ENCODE measurements around the gene APOBEC3C.
"Not testable (repeated sequence)": the region's sequence is repeated elsewhere in the genome, so short reads cannot be mapped to it uniquely, and the experiment has no call there.

Gene APOBEC3C

DNA sequence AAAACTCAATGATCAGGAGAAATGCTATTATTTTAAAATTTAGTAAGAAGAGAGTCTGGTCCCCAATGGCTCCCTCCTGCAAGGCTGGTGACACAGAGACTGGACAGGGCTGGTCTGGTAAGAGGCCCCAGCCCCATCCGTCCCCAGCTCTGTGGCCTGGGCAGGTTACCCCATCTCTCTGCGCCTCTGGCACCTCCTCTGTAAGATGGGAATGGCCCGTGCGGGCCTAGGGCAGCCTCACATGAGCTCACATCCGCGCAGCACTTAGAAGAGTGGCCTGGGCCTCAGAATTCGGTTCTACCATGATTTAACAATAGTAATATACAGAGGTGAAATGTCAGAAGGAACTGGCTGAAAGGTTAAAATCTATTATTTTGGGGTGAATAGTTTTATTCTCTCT lies 27.9 kb downstream of the APOBEC3C start:
- no peak overlapping the region for H3K4me3 ChIP-seq (ENCODE audit: insufficient read length, low read depth)
- H3K4me1 ChIP-seq (ENCODE audit: insufficient read depth, insufficient read length) = peaks cover 2% of the 10 kb centered on the region
- no peaks in the 10 kb centered on the region for H3K9me3 ChIP-seq (ENCODE audit: insufficient read depth, low read length)
- H3K36me3 ChIP-seq (ENCODE audit: insufficient read depth, insufficient read length, low read length) = peaks cover 2% of the 10 kb centered on the region
- H3K27me3 ChIP-seq (ENCODE audit: insufficient read depth, insufficient read length) = no peaks in the 10 kb centered on the region
- no peak for DNase-seq (ENCODE audit: low read depth, low spot score)
- no peak for TF ChIP-seq ZNF274 (IDR thresholded peaks at IDR 0.05; ENCODE audit: low read depth, low read length)
- TF ChIP-seq SUZ12 (IDR thresholded peaks at IDR 0.05; ENCODE audit: extremely low read depth, insufficient read depth, insufficient read length) = no peak
- TF ChIP-seq YY1 (IDR thresholded peaks at IDR 0.05; ENCODE audit: insufficient read depth, insufficient read length) = no peak
- H3K9ac ChIP-seq (ENCODE audit: insufficient read length, low read depth) = peak overlapping the region; percentile 42

DNA sequence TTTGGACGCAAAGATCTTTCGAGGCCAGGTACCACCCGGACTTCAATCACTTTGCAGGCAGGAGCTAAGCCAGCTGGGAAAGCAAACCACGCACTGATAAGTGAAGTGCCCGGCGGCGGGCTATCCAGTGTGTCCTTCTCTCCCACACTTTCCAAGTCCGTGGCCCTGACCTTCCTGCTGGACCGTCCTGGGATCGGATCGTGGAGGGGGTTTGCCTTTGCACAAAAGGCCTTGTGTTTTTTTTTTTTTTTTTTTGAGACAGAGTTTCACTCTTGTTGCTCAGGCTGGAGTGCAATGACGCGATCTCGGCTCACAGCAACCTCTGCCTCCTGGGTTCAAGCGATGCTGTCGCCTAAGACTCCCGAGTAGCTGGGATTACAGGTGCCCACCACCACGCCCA lies 29.0 kb downstream of the APOBEC3C start:
- DNase-seq (ENCODE audit: low read depth, low spot score); H3K9me3 ChIP-seq (ENCODE audit: insufficient read depth, low read length); H3K4me3 ChIP-seq (ENCODE audit: insufficient read length, low read depth); H3K36me3 ChIP-seq (ENCODE audit: insufficient read depth, insufficient read length, low read length); H3K27me3 ChIP-seq (ENCODE audit: insufficient read depth, insufficient read length); H3K9ac ChIP-seq (ENCODE audit: insufficient read length, low read depth); H3K4me1 ChIP-seq (ENCODE audit: insufficient read depth, insufficient read length): not testable (repeated sequence)

DNA sequence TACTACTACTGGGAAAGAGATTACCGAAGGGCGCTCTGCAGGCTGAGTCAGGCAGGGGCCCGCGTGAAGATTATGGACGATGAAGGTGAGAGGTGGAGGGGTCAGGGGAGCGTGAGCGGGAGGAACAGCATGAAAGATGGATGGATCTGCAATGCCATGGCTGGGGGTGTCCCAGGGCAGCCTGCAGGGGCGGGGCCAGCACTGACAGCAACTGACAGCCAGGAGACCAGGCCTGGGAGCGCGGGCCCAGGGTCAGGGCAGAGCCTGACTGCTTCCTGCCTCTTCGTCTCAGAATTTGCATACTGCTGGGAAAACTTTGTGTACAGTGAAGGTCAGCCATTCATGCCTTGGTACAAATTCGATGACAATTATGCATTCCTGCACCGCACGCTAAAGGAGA lies 31.1 kb downstream of the APOBEC3C start:
- not testable (repeated sequence) for DNase-seq (ENCODE audit: low read depth, low spot score); H3K4me1 ChIP-seq (ENCODE audit: insufficient read depth, insufficient read length); H3K36me3 ChIP-seq (ENCODE audit: insufficient read depth, insufficient read length, low read length); H3K27me3 ChIP-seq (ENCODE audit: insufficient read depth, insufficient read length); H3K4me3 ChIP-seq (ENCODE audit: insufficient read length, low read depth); H3K9me3 ChIP-seq (ENCODE audit: insufficient read depth, low read length); H3K9ac ChIP-seq (ENCODE audit: insufficient read length, low read depth)

DNA sequence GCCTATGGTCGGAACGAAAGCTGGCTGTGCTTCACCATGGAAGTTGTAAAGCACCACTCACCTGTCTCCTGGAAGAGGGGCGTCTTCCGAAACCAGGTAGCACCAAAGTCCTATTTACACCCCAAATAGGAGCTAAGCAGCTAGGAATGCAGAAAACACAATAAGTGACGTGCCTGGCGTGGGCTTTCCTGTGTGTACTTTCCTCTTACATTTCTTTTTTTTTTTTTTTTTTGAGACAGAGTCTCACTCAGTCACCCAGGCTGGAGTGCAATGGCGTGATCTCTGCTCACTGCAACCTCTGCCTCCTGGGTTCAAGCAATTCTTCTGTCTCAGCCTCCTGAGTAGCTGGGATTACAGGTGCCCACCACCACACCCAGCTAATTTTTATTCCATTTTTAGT lies 35.4 kb downstream of the APOBEC3C start:
- H3K4me3 ChIP-seq (ENCODE audit: insufficient read length, low read depth); H3K9me3 ChIP-seq (ENCODE audit: insufficient read depth, low read length); H3K27me3 ChIP-seq (ENCODE audit: insufficient read depth, insufficient read length); DNase-seq (ENCODE audit: low read depth, low spot score); H3K9ac ChIP-seq (ENCODE audit: insufficient read length, low read depth); H3K36me3 ChIP-seq (ENCODE audit: insufficient read depth, insufficient read length, low read length); H3K4me1 ChIP-seq (ENCODE audit: insufficient read depth, insufficient read length): not testable (repeated sequence)

DNA sequence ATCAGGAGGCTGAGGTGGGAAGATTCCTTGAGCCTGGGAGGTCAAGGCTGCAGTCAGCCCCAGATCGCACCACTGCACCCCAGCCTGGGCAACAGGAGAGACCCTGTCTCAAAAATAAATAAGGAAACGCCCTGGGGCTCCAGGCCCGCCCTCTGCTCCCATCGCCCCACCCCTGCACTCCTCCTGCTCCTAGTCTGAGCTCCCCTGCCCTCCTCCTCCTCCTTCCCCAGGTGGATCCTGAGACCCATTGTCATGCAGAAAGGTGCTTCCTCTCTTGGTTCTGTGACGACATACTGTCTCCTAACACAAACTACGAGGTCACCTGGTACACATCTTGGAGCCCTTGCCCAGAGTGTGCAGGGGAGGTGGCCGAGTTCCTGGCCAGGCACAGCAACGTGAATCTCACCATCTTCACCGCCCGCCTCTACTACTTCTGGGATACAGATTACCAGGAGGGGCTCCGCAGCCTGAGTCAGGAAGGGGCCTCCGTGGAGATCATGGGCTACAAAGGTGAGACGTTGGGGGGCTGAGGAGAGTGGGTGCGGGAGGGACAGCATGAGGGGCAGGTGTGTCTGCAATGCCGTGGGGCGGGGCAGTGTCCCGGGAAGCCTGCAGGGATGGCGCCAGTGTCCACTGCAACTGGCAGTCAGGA lies 37.9 kb downstream of the APOBEC3C start:
- not testable (repeated sequence) for H3K27me3 ChIP-seq (ENCODE audit: insufficient read depth, insufficient read length); H3K9me3 ChIP-seq (ENCODE audit: insufficient read depth, low read length); H3K9ac ChIP-seq (ENCODE audit: insufficient read length, low read depth); DNase-seq (ENCODE audit: low read depth, low spot score); H3K4me1 ChIP-seq (ENCODE audit: insufficient read depth, insufficient read length); H3K36me3 ChIP-seq (ENCODE audit: insufficient read depth, insufficient read length, low read length); H3K4me3 ChIP-seq (ENCODE audit: insufficient read length, low read depth)

DNA sequence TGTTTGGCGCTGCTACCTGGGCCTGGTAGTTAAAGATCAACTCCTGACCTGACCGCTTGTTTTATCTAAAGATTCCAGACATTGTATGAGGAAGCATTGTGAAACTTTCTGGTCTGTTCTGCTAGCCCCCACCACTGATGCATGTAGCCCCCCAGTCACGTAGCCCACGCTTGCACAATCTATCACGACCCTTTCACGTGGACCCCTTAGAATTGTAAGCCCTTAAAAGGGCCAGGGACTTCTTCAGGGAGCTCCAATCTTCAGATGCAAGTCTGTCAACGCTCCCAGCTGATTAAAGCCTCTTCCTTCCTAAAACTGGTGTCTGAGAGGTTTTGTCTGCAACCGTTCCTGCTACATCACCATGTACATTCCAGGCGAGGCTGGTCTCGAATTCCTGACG lies 41.6 kb downstream of the APOBEC3C start:
- Histone ChIP-seq H3K9me3 (ENCODE audit: insufficient read depth, low read length) (peaks cover 9% of the 10 kb centered on the region; the same call in 1 of the 2 replicates), H3K36me3 (ENCODE audit: insufficient read depth, insufficient read length, low read length) (no peaks in the 10 kb centered on the region), H3K9ac (ENCODE audit: insufficient read length, low read depth) (no peak overlapping the region), H3K4me3 (ENCODE audit: insufficient read length, low read depth) (no peak overlapping the region), H3K27me3 (ENCODE audit: insufficient read depth, insufficient read length) (no peaks in the 10 kb centered on the region), H3K4me1 (ENCODE audit: insufficient read depth, insufficient read length) (no peaks in the 10 kb centered on the region)
- TF ChIP-seq SUZ12 (IDR thresholded peaks at IDR 0.05; ENCODE audit: extremely low read depth, insufficient read depth, insufficient read length) = no peak
- TF ChIP-seq YY1 (IDR thresholded peaks at IDR 0.05; ENCODE audit: insufficient read depth, insufficient read length) = no peak
- no peak for TF ChIP-seq ZNF274 (IDR thresholded peaks at IDR 0.05; ENCODE audit: low read depth, low read length)
- no peak for DNase-seq (ENCODE audit: low read depth, low spot score)

DNA sequence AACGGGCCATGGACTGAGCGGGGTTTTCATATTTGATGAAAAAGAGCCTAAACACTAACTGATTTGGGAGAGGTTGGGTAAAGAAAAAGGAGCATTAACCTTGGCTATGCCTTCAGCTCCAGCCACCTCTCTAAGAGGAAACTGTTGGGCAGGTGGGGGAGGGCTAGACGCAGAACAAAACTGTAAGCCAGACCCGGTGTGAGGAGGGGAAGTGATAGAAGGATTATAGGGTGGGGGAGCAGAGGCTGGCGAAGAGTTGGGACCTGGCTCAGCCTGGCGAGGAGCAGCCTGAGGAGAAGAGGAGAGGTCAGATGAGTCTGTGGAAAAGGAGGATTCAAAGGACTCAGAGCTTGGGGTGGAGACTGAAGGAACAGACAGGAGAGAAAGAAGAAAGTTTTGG lies 47.2 kb downstream of the APOBEC3C start:
- not testable (repeated sequence) for H3K4me1 ChIP-seq (ENCODE audit: insufficient read depth, insufficient read length); H3K4me3 ChIP-seq (ENCODE audit: insufficient read length, low read depth); H3K27me3 ChIP-seq (ENCODE audit: insufficient read depth, insufficient read length); DNase-seq (ENCODE audit: low read depth, low spot score); H3K9ac ChIP-seq (ENCODE audit: insufficient read length, low read depth); H3K9me3 ChIP-seq (ENCODE audit: insufficient read depth, low read length); H3K36me3 ChIP-seq (ENCODE audit: insufficient read depth, insufficient read length, low read length)

DNA sequence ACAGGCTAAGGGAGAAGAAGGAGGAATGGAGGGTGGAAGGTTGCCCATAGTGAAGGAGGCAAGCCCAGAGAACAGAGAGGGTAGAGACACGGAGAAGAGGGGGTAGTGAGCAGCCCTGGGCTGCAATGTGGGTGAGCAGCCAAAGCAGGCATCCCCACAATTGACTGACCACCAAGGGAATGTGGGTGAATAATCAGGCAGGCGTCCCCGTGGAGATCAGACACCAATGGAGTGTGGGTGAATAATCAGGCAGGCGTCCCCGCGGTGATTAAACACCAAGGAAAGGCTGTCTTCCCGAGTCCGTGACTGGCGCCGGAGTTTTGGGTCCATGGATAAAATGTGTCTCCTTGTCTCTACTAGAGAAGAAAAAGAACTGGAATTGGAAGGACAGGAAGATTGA lies 47.9 kb downstream of the APOBEC3C start:
- not testable (repeated sequence) for H3K9ac ChIP-seq (ENCODE audit: insufficient read length, low read depth); H3K36me3 ChIP-seq (ENCODE audit: insufficient read depth, insufficient read length, low read length); H3K4me1 ChIP-seq (ENCODE audit: insufficient read depth, insufficient read length); DNase-seq (ENCODE audit: low read depth, low spot score); H3K27me3 ChIP-seq (ENCODE audit: insufficient read depth, insufficient read length); H3K9me3 ChIP-seq (ENCODE audit: insufficient read depth, low read length); H3K4me3 ChIP-seq (ENCODE audit: insufficient read length, low read depth)

DNA sequence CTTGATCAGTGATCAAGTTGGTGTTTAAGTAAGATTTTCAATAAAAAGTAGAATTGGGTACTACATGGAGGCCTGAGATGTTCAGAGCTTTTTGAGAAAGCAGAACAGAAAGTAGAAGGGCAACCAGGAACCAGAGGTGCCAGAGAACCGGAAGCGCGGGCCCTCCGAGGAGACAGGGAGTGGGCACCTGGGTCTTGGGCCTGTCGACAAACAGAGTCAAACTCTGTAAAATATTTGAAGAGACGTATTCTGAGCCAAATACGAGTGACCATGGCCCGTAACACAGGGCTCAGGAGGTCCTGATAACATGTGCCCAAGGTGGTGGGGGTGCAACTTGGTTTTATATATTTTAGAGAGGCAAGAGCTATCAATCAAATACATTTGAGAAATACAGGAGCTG lies 49.8 kb downstream of the APOBEC3C start:
- not testable (repeated sequence) for H3K36me3 ChIP-seq (ENCODE audit: insufficient read depth, insufficient read length, low read length); H3K4me1 ChIP-seq (ENCODE audit: insufficient read depth, insufficient read length); H3K27me3 ChIP-seq (ENCODE audit: insufficient read depth, insufficient read length); H3K9ac ChIP-seq (ENCODE audit: insufficient read length, low read depth); H3K4me3 ChIP-seq (ENCODE audit: insufficient read length, low read depth); H3K9me3 ChIP-seq (ENCODE audit: insufficient read depth, low read length); DNase-seq (ENCODE audit: low read depth, low spot score)

DNA sequence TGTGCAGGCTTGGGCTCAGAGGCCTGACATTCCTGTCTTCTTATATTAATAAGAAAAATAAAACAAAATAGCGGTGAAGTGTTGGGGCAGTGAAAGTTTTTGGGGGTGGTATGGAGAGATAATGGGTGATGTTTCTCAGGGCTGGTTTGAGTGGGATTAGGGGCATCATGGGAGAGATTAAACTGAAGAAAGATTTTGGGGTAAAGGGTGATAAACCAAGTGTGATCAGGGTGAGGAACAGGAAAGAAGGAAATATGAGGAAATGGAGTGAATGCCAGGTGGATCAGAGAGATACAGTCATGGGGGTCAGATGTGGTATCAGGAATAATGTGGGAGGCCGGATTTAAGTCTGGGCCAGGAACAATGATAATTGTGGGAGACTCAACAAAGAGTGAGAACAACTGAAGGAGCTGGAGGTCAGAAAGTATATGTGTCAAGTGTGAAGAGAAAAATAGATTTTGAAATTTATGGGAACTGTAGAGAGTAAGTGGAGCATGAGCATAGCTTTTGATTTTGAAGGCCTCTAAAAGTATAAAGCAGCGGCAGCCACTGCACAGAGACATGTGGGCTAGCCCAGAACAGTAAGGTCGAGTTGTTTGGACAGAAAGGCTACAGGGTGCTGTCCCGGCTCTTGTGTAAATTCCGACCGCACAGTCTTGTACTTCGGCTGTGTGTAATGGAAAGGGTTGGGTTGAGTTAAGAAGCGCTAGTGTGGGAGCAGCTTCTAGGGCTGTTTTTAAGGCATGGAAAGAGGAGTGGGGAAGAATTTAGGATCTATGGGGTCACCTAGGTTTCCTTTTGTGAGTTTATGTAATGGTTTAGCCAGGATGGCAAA lies 52.6 kb downstream of the APOBEC3C start:
- H3K9ac ChIP-seq (ENCODE audit: insufficient read length, low read depth); H3K27me3 ChIP-seq (ENCODE audit: insufficient read depth, insufficient read length); H3K9me3 ChIP-seq (ENCODE audit: insufficient read depth, low read length); H3K36me3 ChIP-seq (ENCODE audit: insufficient read depth, insufficient read length, low read length); DNase-seq (ENCODE audit: low read depth, low spot score); H3K4me1 ChIP-seq (ENCODE audit: insufficient read depth, insufficient read length); H3K4me3 ChIP-seq (ENCODE audit: insufficient read length, low read depth): not testable (repeated sequence)
